Fibroblast of skin of right biceps (primary cell): ENCODE data around the gene ADAMTS17.

Experiments used
- DNase-seq: peaks from one replicate; pipeline ENCODE4 v3.0.0-alpha.2; 2013

ADAMTS17 gene

DNA sequence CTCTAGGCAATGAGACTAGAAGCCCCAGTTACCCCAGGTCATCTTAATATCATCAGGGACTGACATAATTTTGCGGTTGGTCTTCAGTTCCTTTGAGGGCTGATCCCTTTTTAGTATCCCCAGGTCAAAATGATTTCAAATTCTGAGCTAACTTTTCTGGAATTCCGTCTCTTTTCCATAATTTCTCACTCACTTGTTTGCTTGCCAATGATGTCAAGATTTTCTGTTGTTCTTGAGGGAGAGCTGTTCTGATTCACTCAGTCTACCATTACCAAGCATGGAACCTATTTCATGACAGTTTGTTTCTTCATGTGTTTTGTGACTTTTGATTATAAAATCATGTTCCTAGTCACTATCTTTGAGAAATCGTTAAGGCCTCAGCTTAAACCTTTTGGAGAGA lies 418.1 kb downstream of the ADAMTS17 start:
- no peak for DNase-seq
